IMR-90 (cell line): ENCODE measurements around the gene PPP1R9A. TPM values are rescaled to one million over a fixed set of nuclear protein-coding genes. Genes with fewer than 3 reads are reported as not detected.

Experiments used
- ATAC-seq: fragments of 200-7000 bp; cut with Tn5 transposase; 2 replicates; pipeline ENCODE4 v1.9.1; 2020; ENCODE audit warnings: low read depth, mild to moderate bottlenecking, moderate library complexity
- BruUV-seq: library from RNA; stranded (reverse); fragments of 400-500 nt; replicated peaks from 2 replicates; lab custom pipeline; 2021; lab: Mats Ljungman, UMichigan
- CTCF ChIA-PET: fragments of 300-600 bp; formaldehyde crosslinking; extraction: SDS; loops from one replicate; lab custom pipeline; 2021; ENCODE audit warnings: antibody characterized with exemption; lab: Yijun Ruan, JAX
- POLR2A ChIA-PET: fragments of 300-600 bp; sonication (Branson Sonifier 250); formaldehyde crosslinking; loops from one replicate; lab custom pipeline; 2022; ENCODE audit warnings: antibody characterized with exemption; ENCODE audit not compliant: unreplicated experiment; lab: Charles Lee
- DNase-seq: peaks from one replicate; pipeline ENCODE4 v3.0.0; 2013
- H2AFZ ChIP-seq: replicated peaks from 2 replicates; pipeline ENCODE3; 2013; ENCODE audit warnings: low read length, mild to moderate bottlenecking; ENCODE audit not compliant: poor library complexity
- H2AK5ac ChIP-seq: 2 replicates; pipeline ENCODE4 v1.6.1; 2013; ENCODE audit warnings: low read depth, low read length, inconsistent platforms
- H2AK9ac ChIP-seq: replicated peaks from 2 replicates; pipeline ENCODE3; 2013; ENCODE audit warnings: mild to moderate bottlenecking, low read depth, low read length, moderate library complexity; ENCODE audit not compliant: poor library complexity
- H2BK120ac ChIP-seq: 2 replicates; pipeline ENCODE4 v1.6.1; 2013; ENCODE audit warnings: low read depth, low read length, inconsistent platforms
- H2BK15ac ChIP-seq: 3 replicates; pipeline ENCODE4 v1.6.1; 2013; ENCODE audit warnings: low read depth, low read length, inconsistent platforms
- H2BK20ac ChIP-seq: 2 replicates; pipeline ENCODE4 v1.6.1; 2013; ENCODE audit warnings: low read depth, mild to moderate bottlenecking, inconsistent platforms, low read length, moderate library complexity
- H2BK5ac ChIP-seq: 2 replicates; pipeline ENCODE4 v1.6.1; 2013; ENCODE audit warnings: mild to moderate bottlenecking, low read depth, low read length, inconsistent platforms; ENCODE audit not compliant: poor library complexity, severe bottlenecking
- H3K14ac ChIP-seq: replicated peaks from 2 replicates; pipeline ENCODE4 v1.6.1; 2013; ENCODE audit warnings: low read depth, low read length, inconsistent platforms
- H3K18ac ChIP-seq: 2 replicates; pipeline ENCODE4 v1.6.1; 2013; ENCODE audit warnings: low read depth, low read length, control low read depth
- H3K23ac ChIP-seq: 2 replicates; pipeline ENCODE4 v1.6.1; 2013; ENCODE audit warnings: low read depth, low read length, inconsistent platforms
- H3K27ac ChIP-seq: 2 replicates; pipeline ENCODE4 v1.5.1; 2013; ENCODE audit warnings: mild to moderate bottlenecking, control low read depth, low read length; ENCODE audit not compliant: insufficient read depth
- H3K27me3 ChIP-seq: 2 replicates; pipeline ENCODE4 v1.6.1; 2013; ENCODE audit warnings: low read length; ENCODE audit not compliant: control insufficient read depth, insufficient read depth
- H3K36me3 ChIP-seq: 2 replicates; pipeline ENCODE4 v1.6.1; 2013; ENCODE audit warnings: low read length, mixed read lengths; ENCODE audit not compliant: control insufficient read depth, insufficient read depth
- H3K4ac ChIP-seq: 2 replicates; pipeline ENCODE4 v1.6.1; 2013; ENCODE audit warnings: low read depth, low read length, inconsistent platforms
- H3K4me1 ChIP-seq: 2 replicates; pipeline ENCODE4 v1.6.1; 2013; ENCODE audit warnings: low read length, mixed read lengths; ENCODE audit not compliant: control insufficient read depth, insufficient read depth
- H3K4me2 ChIP-seq: 2 replicates; pipeline ENCODE4 v1.6.1; 2013; ENCODE audit warnings: low read depth, mild to moderate bottlenecking, control low read depth, low read length, moderate library complexity
- H3K4me3 ChIP-seq: 2 replicates; pipeline ENCODE4 v1.5.1; 2013; ENCODE audit warnings: low read depth, mild to moderate bottlenecking, control low read depth, low read length, moderate library complexity; ENCODE audit not compliant: insufficient read depth
- H3K56ac ChIP-seq: 2 replicates; pipeline ENCODE4 v1.6.1; 2013; ENCODE audit warnings: low read length, inconsistent platforms; ENCODE audit not compliant: insufficient read depth; ENCODE audit errors: extremely low read depth
- H3K79me1 ChIP-seq, 2 experiments: 2 replicates each; pipeline ENCODE4 v1.6.1; 2013; ENCODE audit warnings: low read length in 2 of 2, inconsistent platforms in 1 of 2, low read depth in 1 of 2
- H3K9ac ChIP-seq: 2 replicates; pipeline ENCODE4 v1.6.1; 2013; ENCODE audit warnings: low read depth, low read length, control low read depth
- H3K9me1 ChIP-seq: 2 replicates; pipeline ENCODE4 v1.6.1; 2013; ENCODE audit warnings: low read length, inconsistent platforms; ENCODE audit not compliant: insufficient read depth
- H3K9me3 ChIP-seq: 2 replicates; pipeline ENCODE4 v1.6.1; 2013; ENCODE audit warnings: low read length; ENCODE audit not compliant: control insufficient read depth, insufficient read depth
- H4K20me1 ChIP-seq: 2 replicates; pipeline ENCODE4 v1.6.1; 2013; ENCODE audit warnings: low read length, inconsistent platforms; ENCODE audit not compliant: insufficient read depth
- H4K5ac ChIP-seq: 2 replicates; pipeline ENCODE4 v1.6.1; 2013; ENCODE audit warnings: mild to moderate bottlenecking, low read depth, low read length, control low read depth
- H4K8ac ChIP-seq, 2 experiments: 2 replicates each; pipeline ENCODE4 v1.6.1; 2013; ENCODE audit warnings: low read depth in 2 of 2, low read length in 2 of 2, control low read depth in 1 of 2, inconsistent platforms in 1 of 2
- H4K91ac ChIP-seq: 2 replicates; pipeline ENCODE4 v1.6.1; 2013; ENCODE audit warnings: low read depth, low read length, inconsistent platforms; ENCODE audit not compliant: insufficient read depth
- BHLHE40 ChIP-seq: fragments of 150-350 bp; IDR thresholded peaks from 2 replicates; pipeline ENCODE4 v1.6.1; 2016; ENCODE audit warnings: mild to moderate bottlenecking, low read depth, low read length
- CHD1 ChIP-seq: IDR thresholded peaks from 2 replicates; pipeline ENCODE4 v1.6.1; 2012; ENCODE audit warnings: low read depth, low read length, improper control_type of control experiment
- CTCF ChIP-seq: conservative IDR thresholded peaks from 2 replicates; pipeline ENCODE4 v1.5.1; 2012; ENCODE audit warnings: mild to moderate bottlenecking, low read depth, low read length, improper control_type of control experiment
- ELK1 ChIP-seq: fragments of 150-350 bp; IDR thresholded peaks from 2 replicates; pipeline ENCODE4 v1.6.1; 2016; ENCODE audit warnings: low read depth, mild to moderate bottlenecking, low read length, moderate library complexity, borderline replicate concordance
- FOS ChIP-seq: fragments of 150-350 bp; IDR thresholded peaks from 2 replicates; pipeline ENCODE4 v1.6.1; 2016; ENCODE audit warnings: low read depth, low read length
- MAFK ChIP-seq: IDR thresholded peaks from 2 replicates; pipeline ENCODE4 v1.6.1; 2012; ENCODE audit warnings: low read depth, low read length, improper control_type of control experiment
- MAZ ChIP-seq: IDR thresholded peaks from 2 replicates; pipeline ENCODE4 v1.6.1; 2012; ENCODE audit warnings: low read depth, mild to moderate bottlenecking, low read length, improper control_type of control experiment, moderate library complexity, borderline replicate concordance
- POLR2A ChIP-seq: IDR thresholded peaks from 2 replicates; pipeline ENCODE4 v1.6.1; 2012; ENCODE audit warnings: mild to moderate bottlenecking, low read depth, low read length
- RAD21 ChIP-seq: IDR thresholded peaks from 2 replicates; pipeline ENCODE4 v1.6.1; 2012; ENCODE audit warnings: low read length, improper control_type of control experiment
- RCOR1 ChIP-seq: IDR thresholded peaks from 2 replicates; pipeline ENCODE4 v1.6.1; 2012; ENCODE audit warnings: mild to moderate bottlenecking, low read length, improper control_type of control experiment; ENCODE audit not compliant: insufficient replicate concordance
- RFX5 ChIP-seq: IDR thresholded peaks from 2 replicates; pipeline ENCODE4 v1.8.0; 2012; ENCODE audit warnings: low read depth, mild to moderate bottlenecking, low read length, moderate library complexity
- SMC3 ChIP-seq: fragments of 150-350 bp; IDR thresholded peaks from 2 replicates; pipeline ENCODE4 v1.6.1; 2016; ENCODE audit warnings: low read depth, mild to moderate bottlenecking, antibody characterized with exemption, low read length, moderate library complexity
- USF2 ChIP-seq: fragments of 150-350 bp; IDR thresholded peaks from 2 replicates; pipeline ENCODE4 v1.6.1; 2017; ENCODE audit warnings: mild to moderate bottlenecking, antibody characterized with exemption, low read length, low read depth
- WGBS, 2 experiments: methylation state at CpG; one replicate each; pipeline versions ENCODE4 v1.1.5 to v1.1.7; 2013; ENCODE audit warnings: missing lambda C conversion rate in 2 of 2; ENCODE audit not compliant: insufficient read length in 1 of 2; ENCODE audit errors: extremely low coverage in 2 of 2; 5-methylcytosine and 5-hydroxymethylcytosine counted together
- dilution Hi-C: fragments of 300-500 bp; cut with HindIII; formaldehyde crosslinking; loops from one replicate; pipeline ENCODE4 v1.14.3; 2018; ENCODE audit warnings: low sequenced_read_pairs; ENCODE audit not compliant: unreplicated experiment
- in situ Hi-C: fragments of 300-500 bp; cut with MboI; formaldehyde crosslinking; loops from 3 replicates; pipeline ENCODE4 v1.14.3; 2019; ENCODE audit warnings: low sequenced_read_pairs, inconsistent platforms, mixed read lengths
- intact Hi-C: fragments of 100-400 bp; cut with micrococcal nuclease; formaldehyde crosslinking; loops from 2 replicates; pipeline ENCODE4 v1.10.0; 2022
- polyA plus RNA-seq, 3 experiments: library from polyadenylated mRNA; depleted of rRNA; stranded (reverse); fragments of >200 nt; gene quantifications; 2 replicates each; pipeline ENCODE4 v1.2.3, GENCODE V29; 2012; ENCODE audit warnings: low replicate concordance in 1 of 3
- total RNA-seq: library from RNA; depleted of rRNA; stranded (reverse); fragments of >200 nt; gene quantifications from 2 replicates; pipeline ENCODE4 v1.2.3, GENCODE V29; 2012

The PPP1R9A gene
- total and polyA plus RNA-seq, 2 of the 4 experiments (the other 2 are of a cell fraction): not detected

GRCh38 chr7:95242266-95242665 is 334.9 kb downstream of the PPP1R9A start:
- H2AFZ ChIP-seq: no peak overlapping the region
- H4K20me1 ChIP-seq: no peaks in the 10 kb centered on the region
- H4K5ac ChIP-seq: no peak overlapping the region
- CTCF ChIA-PET: no interaction called here
- peaks cover 4% of the 10 kb centered on the region for H3K27me3 ChIP-seq
- DNase-seq (no peak), ATAC-seq (no peak)
- dilution Hi-C loops: no loop called here
- H3K9me1 ChIP-seq: no peaks in the 10 kb centered on the region
- no peak overlapping the region for H3K27ac ChIP-seq
- POLR2A ChIA-PET: no interaction called here
- no peak overlapping the region for H4K8ac ChIP-seq
- no CpG with 5 or more reads among the region's 2 CpGs for WGBS, 2 experiments
- no peaks in the 10 kb centered on the region for H3K9me3 ChIP-seq
- no peak overlapping the region for H3K56ac ChIP-seq
- H2BK20ac ChIP-seq: no peak overlapping the region
- H3K9ac ChIP-seq: no peak overlapping the region
- BruUV-seq: no TSS peak
- in situ Hi-C loops: loop anchor here (25.0 kb wide), 1 partner anchor 980 kb away; no protein-coding TSS in a partner anchor
- no peak overlapping the region for H3K23ac ChIP-seq
- no peak overlapping the region for H3K4me2 ChIP-seq
- no peak overlapping the region for H2BK5ac ChIP-seq
- H3K4ac ChIP-seq: no peak overlapping the region
- H4K91ac ChIP-seq: no peak overlapping the region
- H2BK15ac ChIP-seq: no peak overlapping the region
- H3K18ac ChIP-seq: no peak overlapping the region
- H2AK9ac ChIP-seq: no peak overlapping the region
- no peaks in the 10 kb centered on the region for H3K79me1 ChIP-seq
- no peaks in the 10 kb centered on the region for H3K36me3 ChIP-seq
- no peak overlapping the region for H3K4me3 ChIP-seq
- no peaks in the 10 kb centered on the region for H3K4me1 ChIP-seq
- no peak overlapping the region for H3K14ac ChIP-seq
- no peak overlapping the region for H2BK120ac ChIP-seq
- intact Hi-C loops: no loop called here
- no peak overlapping the region for H2AK5ac ChIP-seq
- TF ChIP-seq SMC3 (no peak), RAD21 (no peak), BHLHE40 (no peak), RFX5 (no peak), RCOR1 (no peak), MAZ (no peak), FOS (no peak), CTCF (no peak), POLR2A (no peak), ELK1 (no peak), MAFK (no peak), USF2 (no peak), CHD1 (no peak)
